MM.1S (cell line): ENCODE data around the gene SEPTIN3.

Experiments used
- DNase-seq: peaks from one replicate; pipeline ENCODE4 v3.0.0-alpha.2; 2015
- H2AFZ ChIP-seq: fragments of 300-600 bp; sonication (generic); 2 replicates; pipeline ENCODE4 v1.6.0; 2016; ENCODE audit warnings: antibody characterized with exemption, low read length
- H3F3A ChIP-seq: fragments of 300-600 bp; sonication (generic); 2 replicates; pipeline ENCODE4 v1.6.1; 2016; ENCODE audit warnings: mild to moderate bottlenecking, antibody characterized with exemption, low read length, moderate library complexity, mixed read lengths; ENCODE audit not compliant: insufficient read depth
- H3K27ac ChIP-seq: fragments of 300-600 bp; sonication (generic); 2 replicates; pipeline ENCODE4 v1.5.1; 2016; ENCODE audit warnings: mild to moderate bottlenecking, low read length
- H3K27me3 ChIP-seq: fragments of 300-600 bp; sonication (generic); replicated peaks from 2 replicates; pipeline ENCODE4 v1.6.0; 2016; ENCODE audit warnings: low read length; ENCODE audit not compliant: insufficient read depth
- H3K36me3 ChIP-seq: fragments of 300-600 bp; sonication (generic); replicated peaks from 2 replicates; pipeline ENCODE4 v1.6.1; 2016; ENCODE audit warnings: mild to moderate bottlenecking, low read length, mixed read lengths; ENCODE audit not compliant: insufficient read depth
- H3K4me1 ChIP-seq: fragments of 300-600 bp; sonication (generic); 2 replicates; pipeline ENCODE4 v1.6.1; 2016; ENCODE audit warnings: low read length, mixed read lengths
- H3K4me2 ChIP-seq: fragments of 300-600 bp; sonication (generic); 2 replicates; pipeline ENCODE4 v1.6.0; 2016; ENCODE audit warnings: low read depth, low read length
- H3K4me3 ChIP-seq: fragments of 300-600 bp; sonication (generic); 2 replicates; pipeline ENCODE4 v1.5.1; 2016; ENCODE audit warnings: low read length, mixed read lengths
- H3K79me2 ChIP-seq: fragments of 300-600 bp; sonication (generic); 2 replicates; pipeline ENCODE4 v1.6.1; 2016; ENCODE audit warnings: mixed run types, low read length, mixed read lengths
- H3K9ac ChIP-seq: fragments of 300-600 bp; sonication (generic); 2 replicates; pipeline ENCODE4 v1.6.1; 2016; ENCODE audit warnings: low read length, mixed read lengths
- H3K9me2 ChIP-seq: fragments of 300-600 bp; sonication (generic); replicated peaks from 2 replicates; pipeline ENCODE4 v1.6.1; 2016; ENCODE audit warnings: mild to moderate bottlenecking, low read length, mixed read lengths; ENCODE audit not compliant: insufficient read depth
- H3K9me3 ChIP-seq: fragments of 300-600 bp; sonication (generic); replicated peaks from 2 replicates; pipeline ENCODE4 v1.6.1; 2016; ENCODE audit warnings: mild to moderate bottlenecking, low read length, mixed read lengths; ENCODE audit not compliant: insufficient read depth
- H4K20me1 ChIP-seq: fragments of 300-600 bp; sonication (generic); 2 replicates; pipeline ENCODE4 v1.6.1; 2016; ENCODE audit warnings: mild to moderate bottlenecking, low read length, moderate library complexity, mixed read lengths; ENCODE audit not compliant: insufficient read depth
- EZH2 ChIP-seq: fragments of 300-600 bp; sonication (generic); optimal IDR thresholded peaks from 2 replicates; pipeline ENCODE3; 2017; ENCODE audit warnings: low read depth, mild to moderate bottlenecking, antibody characterized with exemption, low read length, mixed read lengths
- EZH2phosphoT487 ChIP-seq: fragments of 300-600 bp; sonication (generic); IDR thresholded peaks from 2 replicates; pipeline ENCODE4 v1.6.1; 2018; ENCODE audit warnings: antibody characterized with exemption, low read length
- TF ChIP-seq, protein P1 (sequence below): fragments of 300-600 bp; sonication (generic); IDR thresholded peaks from 2 replicates; pipeline ENCODE4 v1.5.1; 2016; ENCODE audit warnings: antibody characterized with exemption, low read length, mixed read lengths

Gene SEPTIN3

DNA sequence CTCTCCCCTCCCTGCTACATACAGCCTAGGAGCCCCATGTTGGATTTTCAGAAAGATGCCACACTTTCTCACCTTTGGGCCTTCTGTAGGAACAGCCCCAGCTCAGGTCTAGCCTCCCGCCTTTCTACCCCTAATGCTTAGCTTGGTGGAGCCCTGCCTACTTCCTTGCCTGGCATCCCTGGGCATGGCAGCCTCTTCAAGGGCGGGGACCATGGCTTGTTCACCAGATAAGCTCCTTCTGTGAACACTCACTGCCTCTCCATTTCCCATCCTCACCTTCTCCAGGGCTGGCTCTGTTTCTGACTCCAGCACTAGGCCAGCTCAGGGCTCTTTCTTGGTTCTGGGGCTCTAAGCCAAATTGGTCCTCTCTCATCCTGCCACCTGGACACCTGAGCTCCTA is 1.4 kb downstream of the SEPTIN3 start:
- H3K9ac ChIP-seq, result no peak overlapping the region
- H3K27me3 ChIP-seq, result peaks cover 24% of the 10 kb centered on the region
- H4K20me1 ChIP-seq, result no peaks in the 10 kb centered on the region
- no peak overlapping the region for H3K4me3 ChIP-seq
- no peaks in the 10 kb centered on the region for H3K4me1 ChIP-seq
- H3K79me2 ChIP-seq, result no peaks in the 10 kb centered on the region
- TF ChIP-seq, protein P1, sequence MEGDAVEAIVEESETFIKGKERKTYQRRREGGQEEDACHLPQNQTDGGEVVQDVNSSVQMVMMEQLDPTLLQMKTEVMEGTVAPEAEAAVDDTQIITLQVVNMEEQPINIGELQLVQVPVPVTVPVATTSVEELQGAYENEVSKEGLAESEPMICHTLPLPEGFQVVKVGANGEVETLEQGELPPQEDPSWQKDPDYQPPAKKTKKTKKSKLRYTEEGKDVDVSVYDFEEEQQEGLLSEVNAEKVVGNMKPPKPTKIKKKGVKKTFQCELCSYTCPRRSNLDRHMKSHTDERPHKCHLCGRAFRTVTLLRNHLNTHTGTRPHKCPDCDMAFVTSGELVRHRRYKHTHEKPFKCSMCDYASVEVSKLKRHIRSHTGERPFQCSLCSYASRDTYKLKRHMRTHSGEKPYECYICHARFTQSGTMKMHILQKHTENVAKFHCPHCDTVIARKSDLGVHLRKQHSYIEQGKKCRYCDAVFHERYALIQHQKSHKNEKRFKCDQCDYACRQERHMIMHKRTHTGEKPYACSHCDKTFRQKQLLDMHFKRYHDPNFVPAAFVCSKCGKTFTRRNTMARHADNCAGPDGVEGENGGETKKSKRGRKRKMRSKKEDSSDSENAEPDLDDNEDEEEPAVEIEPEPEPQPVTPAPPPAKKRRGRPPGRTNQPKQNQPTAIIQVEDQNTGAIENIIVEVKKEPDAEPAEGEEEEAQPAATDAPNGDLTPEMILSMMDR, result no peak
- no peak for TF ChIP-seq EZH2phosphoT487
- TF ChIP-seq EZH2, result no peak
- no peak overlapping the region for H2AFZ ChIP-seq
- H3K27ac ChIP-seq, result no peak overlapping the region
- no peak overlapping the region for H3K4me2 ChIP-seq
- H3K36me3 ChIP-seq, result no peaks in the 10 kb centered on the region
- H3F3A ChIP-seq, result 0 out of 2 replicates have a peak, but pooled peaks cover 5% of the 10 kb centered on the region
- H3K9me2 ChIP-seq, result no peaks in the 10 kb centered on the region
- DNase-seq, result no peak
- no peaks in the 10 kb centered on the region for H3K9me3 ChIP-seq

DNA sequence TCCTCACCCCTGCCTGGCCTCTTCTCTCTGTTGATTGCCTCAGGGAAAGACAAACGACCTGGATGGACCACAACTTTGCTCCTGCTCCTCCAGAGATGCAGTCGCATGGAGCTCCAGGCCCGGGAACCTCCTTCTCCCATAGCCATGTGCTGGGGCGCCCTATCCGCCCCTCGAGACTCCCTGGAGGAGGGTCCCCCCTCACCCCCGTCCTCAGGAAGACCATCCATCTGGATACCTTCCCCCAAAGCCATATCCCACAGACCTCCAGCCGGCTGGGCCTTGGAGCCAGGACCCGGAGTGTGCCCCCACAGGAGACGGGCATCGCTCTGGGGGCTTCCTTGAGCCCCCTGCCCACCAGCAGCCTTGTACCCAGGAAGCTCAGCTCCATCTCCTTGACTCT is 2.2 kb downstream of the SEPTIN3 start:
- H3K9ac ChIP-seq, result no peak overlapping the region
- H3K9me3 ChIP-seq, result no peaks in the 10 kb centered on the region
- H4K20me1 ChIP-seq, result no peaks in the 10 kb centered on the region
- no peak overlapping the region for H3K4me3 ChIP-seq
- no peak overlapping the region for H3K4me2 ChIP-seq
- no peaks in the 10 kb centered on the region for H3K4me1 ChIP-seq
- H3K27me3 ChIP-seq, result peaks cover 32% of the 10 kb centered on the region
- DNase-seq, result no peak
- no peak overlapping the region for H3K27ac ChIP-seq
- TF ChIP-seq, protein P1, result no peak
- TF ChIP-seq EZH2phosphoT487 (no peak), EZH2 (no peak)
- H3F3A ChIP-seq, result 0 out of 2 replicates have a peak, but pooled peaks cover 5% of the 10 kb centered on the region
- H3K79me2 ChIP-seq, result no peaks in the 10 kb centered on the region
- H3K36me3 ChIP-seq, result no peaks in the 10 kb centered on the region
- no peaks in the 10 kb centered on the region for H3K9me2 ChIP-seq
- H2AFZ ChIP-seq, result no peak overlapping the region

DNA sequence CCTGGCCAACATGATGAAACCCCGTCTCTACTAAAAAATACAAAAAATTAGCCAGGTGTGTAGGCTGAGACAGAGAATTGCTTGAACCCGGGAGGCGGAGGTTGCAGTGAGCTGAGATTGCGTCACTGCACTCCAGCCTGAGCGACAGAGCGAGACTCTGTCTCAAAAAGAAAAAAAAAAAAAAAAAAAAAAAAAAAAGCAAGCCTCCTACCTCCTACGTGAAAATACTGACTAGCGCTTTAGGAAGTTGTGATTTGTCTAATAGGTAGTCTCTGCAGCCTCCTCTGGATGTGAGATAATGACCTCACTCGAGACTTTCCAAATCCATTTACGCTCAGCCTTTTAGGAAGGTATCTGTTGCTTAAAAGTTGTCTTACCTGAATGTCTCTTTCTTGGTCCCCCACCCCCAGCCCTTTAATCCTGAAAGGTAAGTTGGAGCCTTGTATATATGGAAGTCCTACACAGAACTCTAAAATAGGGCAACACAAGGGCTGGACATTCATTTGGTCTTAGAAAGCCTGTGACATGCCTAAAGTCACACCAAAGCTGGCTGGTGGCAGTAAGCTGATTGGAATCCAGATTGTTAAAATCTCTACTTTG is 5.5 kb downstream of the SEPTIN3 start:
- Histone ChIP-seq H3K79me2 (no peaks in the 10 kb centered on the region), H3K9me3 (no peaks in the 10 kb centered on the region), H3K27me3 (peaks cover 38% of the 10 kb centered on the region), H3K9me2 (no peaks in the 10 kb centered on the region), H3K4me2 (no peak overlapping the region), H3K36me3 (no peaks in the 10 kb centered on the region), H3K9ac (no peak overlapping the region), H4K20me1 (no peaks in the 10 kb centered on the region), H3F3A (0 out of 2 replicates have a peak, but pooled peaks cover 5% of the 10 kb centered on the region), H3K4me1 (0 out of 2 replicates have a peak, but pooled peaks cover 2% of the 10 kb centered on the region), H2AFZ (no peak overlapping the region), H3K4me3 (no peak overlapping the region), H3K27ac (no peak overlapping the region)
- TF ChIP-seq, protein P1, result no peak
- TF ChIP-seq EZH2 (no peak), EZH2phosphoT487 (no peak)
- no peak for DNase-seq
